ENCODE measurements around the gene LCP1. TPM values are rescaled to one million over a fixed set of nuclear protein-coding genes. Genes with fewer than 3 reads are reported as not detected.
"Not testable (repeated sequence)": the region's sequence is repeated elsewhere in the genome, so short reads cannot be mapped to it uniquely, and the experiment has no call there.

LCP1 gene
- total RNA-seq, 1 experiment from 2014 or later = 1.5 TPM

DNA sequence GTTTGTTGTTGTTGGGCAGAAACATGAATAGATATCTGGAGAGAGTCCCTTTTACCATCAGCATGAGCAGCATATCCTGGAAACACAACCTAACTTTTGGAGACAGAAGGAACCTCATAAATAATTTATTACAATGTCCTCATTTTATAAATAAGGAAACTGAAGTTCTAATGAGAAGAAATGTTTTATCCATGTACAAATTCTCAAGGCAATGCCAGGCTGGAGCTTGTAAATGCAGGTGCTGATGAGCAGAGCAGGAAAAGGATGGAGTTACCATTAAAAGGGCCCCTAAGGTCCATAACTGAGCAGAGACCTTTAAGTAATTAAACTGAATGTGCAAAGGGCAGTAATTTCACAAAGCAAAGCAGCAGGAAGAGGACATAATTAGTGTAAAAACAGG is 17.3 kb downstream of the LCP1 start:
- BruUV-seq (replicated peaks) = no TSS peak
- no peaks in the 10 kb centered on the region; the same call in 1 of the 2 replicates for H3K27me3 ChIP-seq (ENCODE audit: control insufficient read depth, insufficient read depth, low read length)
- no peak overlapping the region for H3K4me3 ChIP-seq (ENCODE audit: low read depth in 2 of 2, low read length in 2 of 2)
- no peak overlapping the region for H3K27ac ChIP-seq (ENCODE audit: low read length)
- H3K9me3 ChIP-seq (ENCODE audit: control insufficient read depth, insufficient read depth, low read depth, low read length) = no peaks in the 10 kb centered on the region
- intact Hi-C loops (cut with micrococcal nuclease; ENCODE audit: unreplicated experiment) = loop anchor here (5.0 kb wide), 1 partner anchor 357 kb away; no protein-coding TSS in a partner anchor
- H3K4me1 ChIP-seq (ENCODE audit: control insufficient read depth, insufficient read depth, low read length) = no peaks in the 10 kb centered on the region
- POLR2A ChIA-PET = no interaction called here
- DNase-seq (ENCODE audit: low read depth, low spot score) (no peak), ATAC-seq (no peak)
- in situ Hi-C loops (cut with HindIII; ENCODE audit: low pct_unique_long_range_greater_than_20kb, low sequenced_read_pairs) = no loop called here
- TF ChIP-seq TCF7L2 (IDR thresholded peaks at IDR 0.05; ENCODE audit: low read depth, low read length) = no peak
- TF ChIP-seq, protein P1, sequence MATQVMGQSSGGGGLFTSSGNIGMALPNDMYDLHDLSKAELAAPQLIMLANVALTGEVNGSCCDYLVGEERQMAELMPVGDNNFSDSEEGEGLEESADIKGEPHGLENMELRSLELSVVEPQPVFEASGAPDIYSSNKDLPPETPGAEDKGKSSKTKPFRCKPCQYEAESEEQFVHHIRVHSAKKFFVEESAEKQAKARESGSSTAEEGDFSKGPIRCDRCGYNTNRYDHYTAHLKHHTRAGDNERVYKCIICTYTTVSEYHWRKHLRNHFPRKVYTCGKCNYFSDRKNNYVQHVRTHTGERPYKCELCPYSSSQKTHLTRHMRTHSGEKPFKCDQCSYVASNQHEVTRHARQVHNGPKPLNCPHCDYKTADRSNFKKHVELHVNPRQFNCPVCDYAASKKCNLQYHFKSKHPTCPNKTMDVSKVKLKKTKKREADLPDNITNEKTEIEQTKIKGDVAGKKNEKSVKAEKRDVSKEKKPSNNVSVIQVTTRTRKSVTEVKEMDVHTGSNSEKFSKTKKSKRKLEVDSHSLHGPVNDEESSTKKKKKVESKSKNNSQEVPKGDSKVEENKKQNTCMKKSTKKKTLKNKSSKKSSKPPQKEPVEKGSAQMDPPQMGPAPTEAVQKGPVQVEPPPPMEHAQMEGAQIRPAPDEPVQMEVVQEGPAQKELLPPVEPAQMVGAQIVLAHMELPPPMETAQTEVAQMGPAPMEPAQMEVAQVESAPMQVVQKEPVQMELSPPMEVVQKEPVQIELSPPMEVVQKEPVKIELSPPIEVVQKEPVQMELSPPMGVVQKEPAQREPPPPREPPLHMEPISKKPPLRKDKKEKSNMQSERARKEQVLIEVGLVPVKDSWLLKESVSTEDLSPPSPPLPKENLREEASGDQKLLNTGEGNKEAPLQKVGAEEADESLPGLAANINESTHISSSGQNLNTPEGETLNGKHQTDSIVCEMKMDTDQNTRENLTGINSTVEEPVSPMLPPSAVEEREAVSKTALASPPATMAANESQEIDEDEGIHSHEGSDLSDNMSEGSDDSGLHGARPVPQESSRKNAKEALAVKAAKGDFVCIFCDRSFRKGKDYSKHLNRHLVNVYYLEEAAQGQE (IDR thresholded peaks at IDR 0.05; ENCODE audit: insufficient read depth in 1 of 2, low read depth in 2 of 2, low read length in 1 of 2) = no peak
- TF ChIP-seq SIN3A (IDR thresholded peaks at IDR 0.05; ENCODE audit: borderline replicate concordance, insufficient read depth, low read depth, low read length) = no peak
- TF ChIP-seq, protein P2, sequence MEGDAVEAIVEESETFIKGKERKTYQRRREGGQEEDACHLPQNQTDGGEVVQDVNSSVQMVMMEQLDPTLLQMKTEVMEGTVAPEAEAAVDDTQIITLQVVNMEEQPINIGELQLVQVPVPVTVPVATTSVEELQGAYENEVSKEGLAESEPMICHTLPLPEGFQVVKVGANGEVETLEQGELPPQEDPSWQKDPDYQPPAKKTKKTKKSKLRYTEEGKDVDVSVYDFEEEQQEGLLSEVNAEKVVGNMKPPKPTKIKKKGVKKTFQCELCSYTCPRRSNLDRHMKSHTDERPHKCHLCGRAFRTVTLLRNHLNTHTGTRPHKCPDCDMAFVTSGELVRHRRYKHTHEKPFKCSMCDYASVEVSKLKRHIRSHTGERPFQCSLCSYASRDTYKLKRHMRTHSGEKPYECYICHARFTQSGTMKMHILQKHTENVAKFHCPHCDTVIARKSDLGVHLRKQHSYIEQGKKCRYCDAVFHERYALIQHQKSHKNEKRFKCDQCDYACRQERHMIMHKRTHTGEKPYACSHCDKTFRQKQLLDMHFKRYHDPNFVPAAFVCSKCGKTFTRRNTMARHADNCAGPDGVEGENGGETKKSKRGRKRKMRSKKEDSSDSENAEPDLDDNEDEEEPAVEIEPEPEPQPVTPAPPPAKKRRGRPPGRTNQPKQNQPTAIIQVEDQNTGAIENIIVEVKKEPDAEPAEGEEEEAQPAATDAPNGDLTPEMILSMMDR (IDR thresholded peaks at IDR 0.05) = no peak
- no peak for TF ChIP-seq POLR2AphosphoS5 (IDR thresholded peaks at IDR 0.05; ENCODE audit: low read depth, low read length)
- CTCF ChIA-PET = interaction anchor here (1.0 kb wide), 1 partner anchor 11 kb away, joined by 4 read pairs; no protein-coding TSS in a partner anchor
- H3K36me3 ChIP-seq (ENCODE audit: control insufficient read depth, insufficient read depth, low read length) = no peaks in the 10 kb centered on the region

- H3K4me1 ChIP-seq (ENCODE audit: control insufficient read depth, insufficient read depth, low read length); ATAC-seq; H3K27ac ChIP-seq (ENCODE audit: low read length); H3K4me3 ChIP-seq (ENCODE audit: low read depth in 2 of 2, low read length in 2 of 2); H3K9me3 ChIP-seq (ENCODE audit: control insufficient read depth, insufficient read depth, low read depth, low read length); CTCF ChIA-PET; in situ Hi-C loops (cut with HindIII; ENCODE audit: low pct_unique_long_range_greater_than_20kb, low sequenced_read_pairs); BruUV-seq (replicated peaks); POLR2A ChIA-PET; H3K27me3 ChIP-seq (ENCODE audit: control insufficient read depth, insufficient read depth, low read length); H3K36me3 ChIP-seq (ENCODE audit: control insufficient read depth, insufficient read depth, low read length); DNase-seq (ENCODE audit: low read depth, low spot score): not testable (repeated sequence)
- intact Hi-C loops (cut with micrococcal nuclease; ENCODE audit: unreplicated experiment) = loop anchor here (5.0 kb wide), 1 partner anchor 355 kb away; no protein-coding TSS in a partner anchor
Measured at GRCh38 chr13:46162741-46163140, 19.2 kb downstream of the LCP1 start.

GRCh38 chr13:46160471-46161066 is 21.4 kb downstream of the LCP1 start:
- intact Hi-C loops (cut with micrococcal nuclease; ENCODE audit: unreplicated experiment) = loop anchor here (5.0 kb wide), 1 partner anchor 353 kb away; no protein-coding TSS in a partner anchor
- BruUV-seq (replicated peaks) = no TSS peak

More at GRCh38 chr13:46160471-46161066, 21.4 kb downstream of the LCP1 start:
- in situ Hi-C loops (cut with HindIII; ENCODE audit: low pct_unique_long_range_greater_than_20kb, low sequenced_read_pairs) = no loop called here
- no peaks in the 10 kb centered on the region for H3K4me1 ChIP-seq (ENCODE audit: control insufficient read depth, insufficient read depth, low read length)
- H3K27me3 ChIP-seq (ENCODE audit: control insufficient read depth, insufficient read depth, low read length) = no peaks in the 10 kb centered on the region; the same call in none of the 2 replicates
- H3K9me3 ChIP-seq (ENCODE audit: control insufficient read depth, insufficient read depth, low read depth, low read length) = no peaks in the 10 kb centered on the region
- no peak overlapping the region for H3K4me3 ChIP-seq (ENCODE audit: low read depth in 2 of 2, low read length in 2 of 2)
- H3K27ac ChIP-seq (ENCODE audit: low read length) = no peak overlapping the region
- TF ChIP-seq SIN3A (IDR thresholded peaks at IDR 0.05; ENCODE audit: borderline replicate concordance, insufficient read depth, low read depth, low read length) (no peak), POLR2AphosphoS5 (IDR thresholded peaks at IDR 0.05; ENCODE audit: low read depth, low read length) (no peak)
- TF ChIP-seq, protein P2 (IDR thresholded peaks at IDR 0.05) = peak; percentile 79
- TF ChIP-seq, protein P1 (IDR thresholded peaks at IDR 0.05; ENCODE audit: insufficient read depth in 1 of 2, low read depth in 2 of 2, low read length in 1 of 2) = no peak
- ChIA-PET CTCF (no interaction called here), POLR2A (no interaction called here)
- DNase-seq (ENCODE audit: low read depth, low spot score) (peak; percentile 30), ATAC-seq (no peak)
- H3K36me3 ChIP-seq (ENCODE audit: control insufficient read depth, insufficient read depth, low read length) = no peaks in the 10 kb centered on the region

Data from Panc1 (cell line).